Putamen (tissue), 1 donor: ENCODE data around the gene NUP153.
"Not testable (repeated sequence)": the region's sequence is repeated elsewhere in the genome, so short reads cannot be mapped to it uniquely, and the experiment has no call there.

ENCODE experiments used
- DNase-seq: peaks from one replicate; pipeline ENCODE4 v3.0.0-alpha.2; 2016; ENCODE audit warnings: low spot score

The NUP153 gene

DNA sequence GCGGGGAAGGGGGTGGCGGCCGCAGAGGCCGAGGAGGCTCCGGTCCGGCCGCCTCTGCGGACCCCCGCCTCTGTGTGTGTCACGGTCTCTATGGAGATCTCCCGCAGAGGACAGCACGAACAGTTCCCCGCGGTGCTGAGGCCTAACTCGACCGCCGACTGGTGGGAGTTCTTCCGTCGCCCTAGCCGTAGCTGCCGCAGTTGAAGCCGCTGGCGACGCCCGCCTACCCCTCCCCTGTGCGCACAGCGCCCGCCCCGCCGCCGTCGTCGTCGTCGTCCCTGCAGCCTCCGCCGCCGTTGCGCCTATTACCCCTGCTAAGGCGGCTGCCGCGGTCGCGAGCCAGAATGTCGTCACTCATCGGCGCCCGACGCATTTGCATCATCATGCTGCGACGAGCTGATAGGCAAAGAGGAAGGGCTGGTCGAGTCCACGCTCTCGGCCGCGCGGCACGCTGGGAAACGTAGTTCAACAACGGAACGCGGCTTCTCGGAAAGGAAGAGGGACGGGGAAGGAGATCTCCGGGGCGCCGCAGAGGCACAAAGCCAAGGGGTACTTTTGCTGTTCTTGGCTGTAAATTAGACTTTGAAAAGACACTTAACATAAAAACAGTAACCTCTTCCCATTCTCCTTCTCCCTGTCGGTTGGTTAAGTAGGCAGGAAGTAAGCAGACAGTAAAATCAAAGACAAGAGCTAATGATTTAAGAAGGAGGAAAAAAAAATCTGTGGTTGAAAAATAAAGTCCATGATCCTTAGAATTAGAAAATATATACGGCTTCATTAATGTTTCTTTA, at the start of gene NUP153:
TSS of gene NUP153 (minus strand) at position 346 of the 791 bp plus-strand sequence. CDS start 538 bp downstream, outside the sequence.
- peak; percentile 98 for DNase-seq

DNA sequence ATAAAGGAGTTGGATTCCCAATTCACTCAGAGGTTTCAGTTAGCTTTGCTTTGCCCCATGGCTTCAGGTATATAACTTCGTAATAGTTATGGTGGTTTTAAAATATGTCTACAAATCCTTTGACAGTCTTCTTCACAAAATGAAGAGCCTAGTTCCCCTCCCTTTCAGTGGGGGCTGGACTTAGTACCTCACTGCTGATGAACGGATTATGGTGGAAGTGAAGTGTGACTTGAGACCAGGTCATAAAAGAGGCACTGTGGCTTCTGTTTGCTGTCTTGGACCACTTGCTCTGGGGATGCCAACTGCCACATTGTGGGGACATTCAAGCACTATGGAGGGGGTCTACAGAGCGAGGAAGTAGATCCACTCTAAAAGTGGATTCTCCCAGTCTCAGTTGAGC, 47.5 kb upstream of the NUP153 start:
- DNase-seq = no peak

DNA sequence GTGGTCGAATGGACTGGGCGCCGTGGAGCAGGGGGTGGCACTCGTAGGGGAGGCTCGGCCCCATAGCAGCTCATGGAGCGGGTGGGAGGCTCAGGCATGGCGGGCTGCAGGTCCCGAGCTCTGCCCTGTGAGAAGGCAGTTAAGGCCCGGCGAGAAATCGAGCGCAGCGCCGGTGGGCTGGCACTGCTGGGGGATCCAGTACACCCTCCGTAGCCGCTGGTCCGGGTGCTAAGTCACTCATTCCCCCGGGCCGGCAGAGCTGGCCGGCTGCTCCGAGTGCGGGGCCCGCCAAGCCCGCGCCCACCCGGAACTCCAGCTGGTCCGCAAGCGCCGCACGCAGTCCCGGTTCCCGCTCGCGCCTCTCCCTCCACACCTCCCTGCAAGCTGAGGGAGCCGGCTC, 38.6 kb upstream of the NUP153 start:
- not testable (repeated sequence) for DNase-seq

DNA sequence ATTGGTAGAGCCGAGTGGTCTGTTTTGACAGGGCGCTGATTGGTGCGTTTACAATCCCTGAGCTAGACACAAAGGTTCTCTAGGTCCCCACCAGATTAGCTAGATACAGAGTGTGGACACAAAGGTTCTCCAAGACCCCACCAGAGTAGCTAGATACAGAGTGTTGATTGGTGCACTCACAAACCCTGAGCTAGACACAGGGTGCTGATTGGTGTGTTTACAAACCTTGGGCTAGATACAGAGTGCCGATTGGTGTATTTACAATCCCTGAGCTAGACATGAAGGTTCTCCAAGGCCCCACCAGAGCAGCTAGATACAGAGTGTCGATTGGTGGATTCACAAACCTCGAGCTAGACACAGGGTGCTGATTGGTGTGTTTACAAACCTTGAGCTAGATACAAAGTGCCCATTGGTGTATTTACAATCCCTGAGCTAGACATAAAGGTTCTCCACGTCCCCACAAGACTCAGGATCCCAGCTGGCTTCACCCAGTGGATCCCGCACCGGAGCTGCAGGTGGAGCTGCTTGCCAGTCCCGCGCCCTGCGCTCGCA, 38.1 kb upstream of the NUP153 start:
- not testable (repeated sequence) for DNase-seq

DNA sequence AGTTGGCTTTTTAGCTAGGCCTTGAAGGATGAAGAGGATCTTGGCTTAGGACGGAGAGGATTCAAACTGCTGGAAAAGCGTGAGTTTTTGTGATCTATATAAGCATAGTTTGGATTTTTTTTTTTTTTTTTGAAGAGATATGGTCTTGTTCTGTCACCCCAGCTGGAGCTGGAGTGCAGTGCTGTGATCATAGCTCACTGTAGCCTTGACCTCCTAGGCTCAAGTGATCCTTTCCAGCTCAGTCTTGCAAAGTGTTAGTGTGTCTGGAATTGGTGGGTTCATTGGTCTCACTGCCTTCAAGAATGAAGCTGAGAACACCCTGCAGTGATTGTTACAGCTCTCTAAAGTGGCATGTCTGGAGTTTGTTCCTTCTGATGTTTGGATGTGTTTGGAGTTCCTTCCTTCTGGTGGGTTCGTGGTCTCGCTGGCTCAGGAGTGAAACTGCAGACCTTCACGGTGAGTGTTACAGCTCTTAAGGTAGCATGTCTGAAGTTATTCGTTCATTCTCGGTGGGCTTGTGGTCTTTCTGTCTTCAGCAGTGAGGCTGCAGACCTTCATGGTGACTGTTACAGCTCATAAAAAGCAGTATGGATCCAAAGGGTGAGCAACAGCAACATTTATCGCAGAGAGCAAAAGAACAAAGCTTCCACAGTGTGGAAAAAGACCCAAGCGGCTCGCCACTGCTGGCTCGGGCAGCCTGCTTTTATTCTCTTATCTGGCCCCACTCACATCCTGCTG, 37.5 kb upstream of the NUP153 start:
- no peak for DNase-seq

DNA sequence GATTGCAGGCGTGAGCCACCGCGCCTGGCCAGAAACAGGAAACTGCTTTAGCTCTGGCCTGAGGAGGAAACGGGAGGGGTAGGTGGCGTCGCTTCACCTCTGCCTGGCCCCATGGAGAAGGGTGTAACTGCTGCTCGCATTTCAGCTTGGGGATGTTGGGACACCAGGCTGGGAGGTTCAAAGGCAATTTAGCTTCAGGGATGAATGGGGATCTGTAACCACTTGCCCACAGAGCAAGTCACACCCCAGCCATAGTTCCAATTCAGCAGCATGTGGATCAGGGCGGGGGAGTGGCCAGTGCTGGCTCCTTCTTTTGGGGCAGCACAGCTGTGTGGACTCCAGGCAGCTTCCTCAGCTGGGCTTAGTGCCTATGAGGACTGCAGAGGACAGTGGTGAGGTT, 34.8 kb upstream of the NUP153 start:
- no peak for DNase-seq

DNA sequence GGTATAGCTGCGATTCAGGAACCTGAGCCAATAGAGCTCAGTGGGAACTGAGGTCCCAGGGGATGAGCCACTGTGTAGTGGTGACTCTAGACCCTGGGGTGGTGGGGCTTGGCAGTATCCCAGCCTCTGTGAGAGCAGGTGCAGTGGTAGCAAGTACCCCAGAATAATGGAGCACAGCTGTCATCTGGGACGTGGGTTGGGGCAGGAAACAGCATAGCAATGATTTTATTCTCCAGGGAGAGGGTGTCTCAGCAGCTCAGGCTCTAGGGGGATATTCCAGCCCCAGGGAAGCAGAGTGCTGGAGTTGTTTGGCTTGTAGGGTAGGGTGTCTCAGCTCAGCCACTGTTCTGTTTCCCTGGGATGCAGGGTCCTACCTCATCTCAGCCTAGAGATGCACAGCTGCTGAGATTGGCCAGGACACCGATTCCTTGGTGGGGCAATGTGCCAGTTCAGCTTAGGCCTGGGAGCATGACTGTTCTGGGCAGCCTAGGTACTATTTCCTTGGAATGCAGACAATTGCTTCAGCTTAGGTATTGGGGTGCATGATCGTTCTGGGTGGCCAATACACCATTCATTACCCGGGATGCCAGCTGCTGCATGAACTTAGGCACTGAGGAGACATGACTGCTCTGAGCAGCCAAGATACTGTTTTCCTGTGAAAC, 34.0 kb upstream of the NUP153 start:
- DNase-seq = no peak

DNA sequence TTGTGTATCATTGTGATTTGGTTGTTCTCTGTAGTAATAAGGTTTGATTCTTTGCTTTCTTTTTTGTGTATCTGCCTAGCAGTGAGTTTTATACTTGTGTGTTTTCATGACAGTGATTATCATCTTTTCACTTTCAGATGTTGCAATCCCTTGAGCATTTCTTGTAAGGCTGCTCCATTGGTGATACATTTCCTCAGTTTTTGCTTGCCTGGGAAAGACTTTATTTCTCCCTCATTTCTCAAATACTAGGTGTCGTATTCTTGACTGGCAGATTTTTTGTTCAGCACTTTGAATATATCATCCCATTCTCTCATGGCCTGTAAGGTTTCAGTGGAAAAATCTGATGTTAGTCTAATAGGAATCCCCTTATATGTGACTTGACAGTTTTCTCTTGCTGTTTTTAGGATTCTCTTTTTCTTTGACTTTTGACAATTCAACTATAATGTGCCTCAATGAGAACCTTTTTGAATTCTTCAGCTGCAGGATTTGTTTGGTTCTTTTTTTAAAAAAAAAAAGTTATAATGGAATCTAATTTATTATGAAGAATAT, 31.1 kb upstream of the NUP153 start:
- DNase-seq = no peak

DNA sequence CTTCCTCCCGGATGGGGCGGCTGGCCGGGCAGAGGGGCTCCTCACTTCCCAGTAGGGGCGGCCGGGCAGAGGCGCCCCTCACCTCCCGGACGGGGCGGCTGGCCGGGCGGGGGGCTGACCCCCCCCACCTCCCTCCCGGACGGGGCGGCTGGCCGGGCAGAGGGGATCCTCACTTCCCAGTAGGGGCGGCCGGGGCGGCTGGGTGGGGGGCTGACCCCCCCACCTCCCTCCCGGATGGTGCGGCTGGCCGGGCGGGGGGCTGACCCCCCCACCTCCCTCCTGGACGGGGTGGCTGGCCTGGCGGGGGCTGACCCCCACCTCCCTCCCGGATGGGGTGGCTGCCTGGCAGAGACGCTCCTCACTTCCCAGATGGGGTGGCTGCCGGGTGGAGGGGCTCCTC, 28.6 kb upstream of the NUP153 start:
- not testable (repeated sequence) for DNase-seq

DNA sequence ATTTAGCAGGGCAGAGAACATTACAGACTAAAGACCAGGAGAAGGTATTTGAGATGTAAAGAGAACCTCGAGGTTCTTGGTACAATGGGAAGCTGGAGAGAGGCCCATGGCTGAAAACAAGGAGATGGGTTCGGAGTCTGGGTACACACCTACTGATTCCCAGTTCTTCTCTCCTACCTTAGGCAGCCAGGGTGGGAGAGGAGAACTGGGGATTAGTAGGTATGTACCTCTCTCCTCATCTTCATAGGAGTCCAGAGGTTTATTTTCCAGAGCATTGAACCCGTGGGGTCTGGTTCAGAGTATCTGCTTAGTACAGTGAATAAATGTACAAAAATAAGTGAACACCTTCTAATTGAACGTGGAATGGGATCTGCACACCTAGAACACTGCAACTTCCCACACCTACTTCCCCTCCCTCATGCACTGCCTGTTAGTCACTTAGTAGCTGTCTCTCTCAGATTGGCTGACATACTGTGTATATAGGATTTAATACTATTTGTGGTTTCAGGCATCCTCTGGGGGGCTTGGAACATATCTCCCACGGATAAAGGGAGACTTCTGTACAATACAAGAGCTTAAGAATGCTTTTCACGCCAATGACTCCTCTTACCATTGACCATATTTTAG, 23.5 kb upstream of the NUP153 start:
- DNase-seq = no peak

DNA sequence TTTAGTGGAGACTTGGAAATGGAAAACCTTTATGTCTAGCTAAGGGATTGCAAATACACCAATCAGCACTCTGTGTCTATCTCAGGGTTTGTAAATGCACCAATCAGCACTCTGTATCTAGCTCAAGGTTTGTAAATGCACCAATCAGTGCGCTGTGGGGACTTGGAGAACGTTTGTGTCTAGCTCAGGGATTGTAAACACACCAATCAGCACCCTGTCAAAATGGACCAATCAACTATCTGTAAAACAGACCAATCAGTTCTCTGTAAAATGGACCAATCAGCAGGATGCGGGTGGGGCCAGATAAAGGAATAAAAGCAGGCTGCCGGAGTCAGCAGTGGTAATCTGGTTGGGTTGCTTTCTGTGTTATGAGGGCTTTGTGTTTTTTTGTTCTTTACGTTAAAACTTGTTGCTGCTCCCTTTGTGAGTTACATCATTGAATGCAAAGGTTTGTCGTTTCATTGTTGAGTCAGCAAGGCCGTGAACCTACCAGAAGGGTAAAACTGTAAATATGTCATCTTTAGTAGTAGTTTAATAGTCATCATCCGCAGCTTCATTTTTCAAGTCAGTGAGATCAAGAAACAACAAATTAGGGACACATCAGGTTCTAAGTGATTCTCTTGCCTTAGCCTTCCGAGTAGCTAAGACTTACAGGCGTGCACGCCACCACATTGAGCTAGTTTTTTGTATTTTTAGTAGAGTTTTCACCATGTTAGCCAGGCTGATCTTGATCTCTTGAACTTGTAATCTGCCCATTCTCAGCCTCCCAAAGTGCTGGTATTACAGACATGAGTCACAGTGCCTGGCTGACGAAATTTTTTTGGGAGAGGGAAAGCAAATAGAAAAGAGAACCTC, 22.7 kb upstream of the NUP153 start:
- no peak for DNase-seq

DNA sequence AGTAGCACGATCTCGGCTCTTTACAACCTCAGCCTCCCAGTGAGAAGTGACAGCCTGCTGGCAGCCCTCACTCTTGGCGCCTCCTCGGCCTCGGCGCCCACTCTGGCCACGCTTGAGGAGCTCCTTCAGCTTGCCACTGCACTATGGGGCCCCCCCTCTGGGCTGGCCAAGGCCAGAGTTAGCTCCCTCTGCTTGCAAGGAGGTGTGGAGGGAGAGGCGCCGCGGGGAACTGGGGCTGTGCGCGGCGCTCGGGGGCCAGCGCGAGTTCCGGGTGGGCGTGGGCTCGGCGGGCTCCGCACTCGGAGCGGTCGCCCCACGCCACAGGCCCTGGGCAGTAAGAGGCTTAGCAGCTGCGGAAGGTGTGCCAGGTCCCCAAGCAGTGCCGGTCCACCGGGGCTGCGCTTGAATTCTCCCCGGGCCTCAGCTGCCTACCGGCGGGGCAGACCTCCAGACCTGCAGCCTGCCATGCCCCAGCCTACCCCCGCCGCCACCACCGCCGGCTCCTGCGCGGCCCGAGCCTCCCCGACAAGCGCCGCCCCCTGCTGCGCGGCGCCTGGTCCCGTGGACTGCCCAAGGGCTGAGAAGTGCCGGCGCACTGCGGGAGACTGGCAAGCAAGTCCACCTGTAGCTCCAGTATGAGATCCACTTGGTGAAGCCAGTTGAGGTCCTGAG, 22.0 kb upstream of the NUP153 start:
- DNase-seq = no peak

DNA sequence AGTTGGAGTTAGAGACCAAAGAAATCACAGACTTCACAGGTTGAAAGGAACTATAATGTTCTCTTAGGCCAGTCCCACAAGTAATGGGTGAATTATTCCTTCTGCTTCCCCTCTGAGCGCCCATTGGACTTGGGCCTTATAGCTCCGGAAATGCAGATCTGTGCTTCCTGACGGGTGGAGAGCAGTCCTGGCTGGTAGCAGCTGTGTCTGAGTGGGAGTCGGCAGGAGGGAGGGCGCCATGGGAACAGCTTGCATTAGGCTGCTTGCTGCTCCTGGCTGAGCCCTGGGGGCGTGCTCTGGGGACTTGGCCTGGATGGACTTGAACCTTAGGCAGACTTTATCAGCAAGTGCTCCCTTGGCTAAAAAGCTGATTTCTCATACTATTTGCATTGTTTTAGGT, 18.4 kb upstream of the NUP153 start:
- no peak for DNase-seq

DNA sequence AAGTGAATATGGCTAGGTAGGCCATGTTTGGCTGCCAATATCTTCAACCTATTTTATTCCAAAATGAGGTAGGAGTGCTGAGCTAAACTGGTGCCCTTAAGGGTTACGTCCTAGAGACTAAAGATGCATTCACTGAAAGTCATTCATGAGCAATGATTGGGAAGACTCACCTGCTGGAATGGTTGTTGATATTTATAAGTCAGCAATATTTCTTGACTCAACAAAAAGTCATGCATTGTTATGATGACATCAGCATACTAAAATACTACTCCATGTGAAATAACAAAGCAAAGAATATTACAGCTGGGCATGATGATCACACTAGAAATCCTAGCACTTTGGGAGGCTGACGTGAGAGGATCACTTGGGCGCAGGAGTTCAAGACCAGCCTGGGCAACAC, 17.6 kb upstream of the NUP153 start:
- DNase-seq = no peak

DNA sequence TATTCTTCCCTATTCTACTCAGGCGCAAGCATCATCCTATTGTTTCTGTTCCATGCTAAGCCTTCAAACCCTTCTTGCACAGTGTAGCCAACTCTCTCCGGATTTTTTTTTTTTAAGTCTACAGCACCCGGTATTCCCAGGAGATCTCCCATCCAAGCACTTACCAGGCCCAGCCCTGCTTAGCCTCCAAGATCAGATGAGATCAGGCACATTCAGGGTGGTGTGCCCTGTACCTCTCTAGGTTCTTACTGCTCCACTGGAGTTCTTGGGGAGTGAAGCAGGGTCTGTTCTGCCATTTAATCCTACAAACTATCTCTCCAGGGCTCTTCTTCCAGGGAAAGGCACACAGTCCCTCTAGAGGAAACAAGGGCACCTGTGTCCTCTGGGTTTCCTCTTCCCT, 14.9 kb upstream of the NUP153 start:
- no peak for DNase-seq

DNA sequence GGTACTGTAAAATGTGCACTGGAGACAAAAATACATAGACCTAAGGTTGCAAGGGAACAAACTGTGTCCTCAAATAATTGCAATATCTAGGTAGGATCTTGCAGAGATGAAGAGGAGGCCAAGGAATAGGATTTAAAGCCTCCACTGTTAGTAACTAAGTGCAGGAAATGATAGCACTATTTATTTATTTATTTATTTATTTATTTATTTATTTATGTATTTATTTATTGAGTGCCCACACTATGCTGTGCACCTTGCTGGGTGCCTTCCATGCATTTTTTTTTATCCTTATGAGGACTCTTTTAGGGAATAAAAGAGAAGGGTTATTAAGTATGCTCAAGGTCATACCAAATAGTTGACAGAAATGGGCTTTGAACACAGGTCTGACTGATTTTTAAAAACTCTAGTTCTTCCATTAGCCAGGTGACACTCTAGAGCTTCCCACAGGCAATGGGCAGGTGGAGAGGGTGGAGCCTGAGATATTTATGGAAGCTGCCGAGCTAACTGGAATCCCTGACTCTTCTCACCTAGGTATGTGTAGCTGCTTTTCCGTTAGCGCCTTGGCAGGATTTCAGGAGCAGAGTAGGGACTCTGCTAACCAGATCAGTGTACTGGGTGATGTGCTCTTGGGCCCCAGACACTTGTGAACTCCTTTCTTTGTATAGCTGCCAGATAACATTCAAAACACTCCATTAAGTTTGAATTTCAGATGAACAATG, 12.8 kb upstream of the NUP153 start:
- DNase-seq = no peak

DNA sequence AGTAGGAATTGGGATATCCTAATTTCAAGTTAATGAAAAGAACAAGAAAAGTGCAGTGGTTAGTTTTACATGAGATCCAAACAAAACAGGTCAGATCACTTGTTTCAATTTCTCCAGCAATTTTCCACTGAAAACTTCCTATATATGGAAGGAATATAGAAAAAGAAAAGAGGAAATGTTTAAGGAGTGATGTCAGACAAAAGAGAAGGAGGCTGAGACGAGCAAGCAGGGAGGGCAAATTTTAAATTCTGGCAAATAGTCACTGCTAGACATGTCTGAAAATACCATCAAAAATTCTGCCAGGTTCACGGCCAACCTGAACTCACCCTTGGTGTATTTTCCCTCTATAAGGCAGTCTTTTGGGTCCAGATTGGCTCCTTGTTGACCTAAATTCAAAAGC, 9.5 kb upstream of the NUP153 start:
- no peak for DNase-seq

DNA sequence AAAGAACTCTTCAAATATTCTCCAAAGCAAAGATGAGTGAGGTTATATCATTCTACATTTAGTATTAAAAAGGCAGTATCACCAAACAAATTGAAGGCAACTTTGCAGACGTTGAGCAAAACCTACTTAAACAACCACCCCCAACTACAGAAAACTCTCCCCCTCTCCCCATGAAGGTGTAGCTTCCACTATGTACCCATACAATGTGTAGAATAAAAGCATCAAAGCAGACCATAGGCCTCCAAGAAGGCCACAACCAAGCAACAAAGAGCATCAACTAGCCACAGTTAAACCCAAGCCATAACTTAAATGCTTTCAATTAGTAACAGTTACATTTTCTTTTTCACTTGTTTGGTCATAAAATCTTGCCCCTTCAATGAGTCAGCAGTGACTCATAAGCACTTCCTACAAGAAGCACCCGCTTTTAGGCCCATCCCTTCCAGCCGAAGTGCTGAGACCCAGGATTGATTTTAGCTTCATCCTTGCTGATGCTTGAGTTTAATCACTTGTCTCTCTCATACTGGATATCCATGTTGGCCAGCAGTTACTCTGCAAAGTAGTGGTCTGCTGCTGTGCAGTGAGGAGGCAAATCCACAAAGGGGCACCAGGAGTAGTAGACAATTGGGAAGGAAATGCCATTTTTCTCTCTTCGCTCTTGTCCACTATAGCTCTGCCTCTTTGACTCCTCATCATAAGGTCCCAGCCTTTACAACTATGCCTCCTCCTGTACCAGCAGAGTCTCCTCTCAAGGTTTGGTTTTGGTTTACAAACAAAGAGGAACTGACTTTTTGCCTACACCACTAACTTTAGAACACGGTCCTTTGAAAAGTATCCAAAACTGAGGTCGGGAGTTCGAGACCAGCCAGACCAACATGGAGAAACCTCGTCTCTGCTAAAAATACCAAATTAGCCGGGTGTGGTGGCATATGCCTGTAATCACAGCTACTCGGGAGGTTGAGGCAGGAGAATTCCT, 8.4 kb upstream of the NUP153 start:
- DNase-seq = no peak
